Measurements from ENCODE around the gene RBM45. TPM values are rescaled to one million over a fixed set of nuclear protein-coding genes. Genes with fewer than 3 reads are reported as not detected.

RBM45 gene
- total RNA-seq, 4 donors from 2014 or later: 5.6 to 20.9 (median 9.2) TPM

DNA sequence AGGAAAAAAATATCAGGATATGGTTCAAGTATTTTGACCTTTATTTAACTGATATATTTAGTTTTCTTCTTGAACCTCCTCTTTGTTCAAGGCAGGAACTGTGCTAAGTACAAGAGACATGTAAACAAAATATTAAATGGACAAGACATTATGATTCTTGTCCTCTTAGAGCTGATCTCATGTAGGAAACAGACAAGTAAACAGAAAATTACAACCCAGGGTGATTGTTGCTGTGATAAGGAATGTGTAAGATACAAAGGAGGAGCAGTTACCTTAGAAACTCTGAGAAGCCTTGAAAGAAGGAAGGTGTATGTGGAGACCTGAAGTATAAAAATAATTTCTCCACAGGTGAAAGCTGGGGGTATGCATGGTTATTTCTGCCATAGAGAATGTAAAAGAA, 12.9 kb downstream of the RBM45 start:
- Histone ChIP-seq H3K27me3 (no peaks in the 10 kb centered on the region), H3K27ac (no peak overlapping the region), H3K4me3 (no peak overlapping the region), H3K9me3 (no peaks in the 10 kb centered on the region), H3K4me1 (no peaks in the 10 kb centered on the region), H3K36me3 (peaks cover 10 to 89% of the 10 kb centered on the region in 2 donors)
- TF ChIP-seq EP300 (IDR thresholded peaks at IDR 0.05) (no peak), POLR2A (IDR thresholded peaks at IDR 0.05) (no peak), POLR2AphosphoS5 (IDR thresholded peaks at IDR 0.05) (no peak)
- TF ChIP-seq, protein P1, sequence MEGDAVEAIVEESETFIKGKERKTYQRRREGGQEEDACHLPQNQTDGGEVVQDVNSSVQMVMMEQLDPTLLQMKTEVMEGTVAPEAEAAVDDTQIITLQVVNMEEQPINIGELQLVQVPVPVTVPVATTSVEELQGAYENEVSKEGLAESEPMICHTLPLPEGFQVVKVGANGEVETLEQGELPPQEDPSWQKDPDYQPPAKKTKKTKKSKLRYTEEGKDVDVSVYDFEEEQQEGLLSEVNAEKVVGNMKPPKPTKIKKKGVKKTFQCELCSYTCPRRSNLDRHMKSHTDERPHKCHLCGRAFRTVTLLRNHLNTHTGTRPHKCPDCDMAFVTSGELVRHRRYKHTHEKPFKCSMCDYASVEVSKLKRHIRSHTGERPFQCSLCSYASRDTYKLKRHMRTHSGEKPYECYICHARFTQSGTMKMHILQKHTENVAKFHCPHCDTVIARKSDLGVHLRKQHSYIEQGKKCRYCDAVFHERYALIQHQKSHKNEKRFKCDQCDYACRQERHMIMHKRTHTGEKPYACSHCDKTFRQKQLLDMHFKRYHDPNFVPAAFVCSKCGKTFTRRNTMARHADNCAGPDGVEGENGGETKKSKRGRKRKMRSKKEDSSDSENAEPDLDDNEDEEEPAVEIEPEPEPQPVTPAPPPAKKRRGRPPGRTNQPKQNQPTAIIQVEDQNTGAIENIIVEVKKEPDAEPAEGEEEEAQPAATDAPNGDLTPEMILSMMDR (IDR thresholded peaks at IDR 0.05): no peak
- no peak for ATAC-seq

DNA sequence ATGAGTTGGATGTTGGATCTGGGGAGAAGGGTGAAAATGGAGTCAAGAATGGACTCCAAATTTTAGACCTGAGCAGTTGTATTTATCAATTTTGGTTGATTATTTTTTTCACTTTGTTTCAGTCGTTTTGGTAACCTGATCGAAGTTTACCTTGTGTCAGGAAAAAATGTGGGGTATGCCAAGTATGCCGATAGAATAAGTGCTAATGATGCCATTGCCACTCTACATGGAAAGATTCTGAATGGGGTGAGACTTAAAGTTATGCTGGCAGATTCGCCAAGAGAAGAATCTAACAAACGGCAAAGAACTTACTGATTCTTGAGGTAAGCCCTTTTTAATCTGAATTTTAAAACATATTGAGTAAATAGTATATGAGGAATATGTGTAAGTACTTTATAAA, 13.6 kb downstream of the RBM45 start:
- Histone ChIP-seq H3K4me1 (no peaks in the 10 kb centered on the region), H3K9me3 (no peaks in the 10 kb centered on the region), H3K4me3 (no peak overlapping the region), H3K27ac (no peak overlapping the region), H3K36me3 (peaks cover 10 to 87% of the 10 kb centered on the region in 2 donors), H3K27me3 (no peaks in the 10 kb centered on the region)
- no peak for ATAC-seq
- TF ChIP-seq POLR2AphosphoS5 (IDR thresholded peaks at IDR 0.05) (no peak), EP300 (IDR thresholded peaks at IDR 0.05) (no peak), POLR2A (IDR thresholded peaks at IDR 0.05) (no peak)
- TF ChIP-seq, protein P1 (IDR thresholded peaks at IDR 0.05): no peak
- 58 to 68% methylated on average over 5 of the region's 5 CpGs for WGBS, 2 donors (ENCODE audit: low coverage in 1 of 2)

DNA sequence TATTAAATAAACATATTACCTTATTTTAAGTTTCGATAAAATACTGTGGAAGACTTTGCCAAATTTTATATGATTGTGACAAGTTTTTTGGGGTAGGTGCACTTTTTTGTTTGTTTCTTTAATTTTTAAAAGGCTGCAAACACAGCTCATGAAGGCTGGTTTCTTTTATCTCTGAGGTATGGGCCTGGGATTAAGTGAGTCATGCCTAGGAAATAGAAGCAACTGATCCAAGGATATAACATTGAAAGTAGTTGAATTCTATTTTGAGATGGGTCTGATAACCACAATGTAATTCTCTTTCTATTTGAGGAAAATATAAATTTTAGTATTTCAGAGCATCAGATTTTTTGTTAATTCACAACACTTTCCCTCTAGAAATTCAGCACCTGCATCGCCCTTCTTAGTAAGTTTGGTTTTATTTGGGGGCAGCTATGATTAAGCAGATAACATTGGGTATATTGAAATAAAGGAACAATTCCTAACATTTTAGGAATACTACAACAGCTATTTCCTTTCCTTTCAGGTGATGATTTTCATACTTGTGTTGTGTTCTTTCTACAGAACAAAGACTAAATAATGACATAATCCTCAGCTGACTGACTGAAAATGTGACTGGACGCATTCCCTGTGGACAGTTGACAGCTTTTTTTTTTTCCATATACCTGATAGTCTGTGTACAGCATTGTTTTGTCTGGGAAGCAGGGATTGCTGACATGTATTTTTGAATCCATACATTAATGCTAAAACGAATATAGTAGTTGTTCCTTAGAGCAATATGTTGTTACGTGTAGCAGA, 16.8 kb downstream of the RBM45 start:
- Histone ChIP-seq H3K4me1 (no peaks in the 10 kb centered on the region), H3K9me3 (no peaks in the 10 kb centered on the region), H3K4me3 (no peak overlapping the region), H3K36me3 (peaks cover 6 to 65% of the 10 kb centered on the region in 2 donors), H3K27me3 (no peaks in the 10 kb centered on the region), H3K27ac (no peak overlapping the region)
- TF ChIP-seq EP300 (IDR thresholded peaks at IDR 0.05) (no peak), POLR2A (IDR thresholded peaks at IDR 0.05) (no peak), POLR2AphosphoS5 (IDR thresholded peaks at IDR 0.05) (no peak)
- TF ChIP-seq, protein P1 (IDR thresholded peaks at IDR 0.05): no peak
- ATAC-seq: no peak
- 83 to 91% methylated on average over 5 of the region's 5 CpGs for WGBS, 2 donors (ENCODE audit: low coverage in 1 of 2)

DNA sequence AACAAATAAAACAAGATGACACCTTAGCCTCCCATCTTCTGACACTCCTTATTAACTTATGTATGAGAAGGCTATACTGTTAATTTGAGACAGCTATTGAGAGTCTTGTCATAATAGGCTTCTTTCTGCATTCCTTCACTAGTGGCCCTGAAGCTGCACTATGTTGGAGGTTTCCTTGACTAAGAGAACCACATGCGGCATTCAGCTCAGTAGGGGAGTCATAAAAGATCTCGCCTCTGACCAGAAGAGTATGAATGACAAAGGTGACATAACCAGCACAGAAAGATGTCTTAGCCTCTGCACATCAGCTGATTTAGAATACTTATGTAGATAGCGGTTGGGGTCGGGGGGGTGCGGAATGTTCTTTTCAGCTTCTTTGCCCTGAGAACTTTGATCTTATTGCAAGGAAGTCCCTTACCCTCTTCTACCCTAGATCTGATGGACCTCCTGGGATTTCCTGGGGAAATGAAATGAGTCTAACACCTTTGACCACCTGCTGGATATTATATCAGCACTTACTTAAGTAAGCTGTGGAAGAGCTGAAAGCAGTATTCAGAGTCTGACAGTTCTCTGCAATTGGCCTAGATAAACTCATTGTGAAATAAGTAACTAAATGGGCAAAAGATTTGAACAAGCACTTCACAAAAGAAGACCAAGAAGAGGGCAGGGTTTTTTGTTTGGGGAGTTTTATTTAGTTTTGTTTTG, 24.2 kb downstream of the RBM45 start:
- no peak overlapping the region for H3K4me3 ChIP-seq
- ATAC-seq: no peak
- no peaks in the 10 kb centered on the region for H3K27me3 ChIP-seq
- H3K4me1 ChIP-seq: no peaks in the 10 kb centered on the region
- H3K36me3 ChIP-seq: peaks cover 0 to 32% of the 10 kb centered on the region in 2 donors
- WGBS, 2 donors (ENCODE audit: low coverage in 1 of 2): 93 to 98% methylated on average over 5 of the region's 5 CpGs
- no peak overlapping the region for H3K27ac ChIP-seq
- no peaks in the 10 kb centered on the region for H3K9me3 ChIP-seq
- TF ChIP-seq POLR2A (IDR thresholded peaks at IDR 0.05) (no peak), EP300 (IDR thresholded peaks at IDR 0.05) (no peak), POLR2AphosphoS5 (IDR thresholded peaks at IDR 0.05) (no peak)
- TF ChIP-seq, protein P1 (IDR thresholded peaks at IDR 0.05): no peak
